ACHN (cell line): ENCODE measurements around the gene TBX2.
A peak's percentile ranks its signal among the peaks of the same experiment; 100 is the strongest.

ENCODE experiments used
- DNase-seq: peaks from one replicate; pipeline ENCODE4 v3.0.0-alpha.2; 2015
- in situ Hi-C: cut with HindIII; loops from 2 replicates; pipeline ENCODE4 v1.10.0; 2017; ENCODE audit warnings: low sequenced_read_pairs, low pct_ligation_motif_present, low pct_unique_long_range_greater_than_20kb

Gene TBX2

GRCh38 chr17:61384354-61384691 is 15.3 kb upstream of the TBX2 start:
- in situ Hi-C loops: no loop called here

GRCh38 chr17:61384692-61385576 is 14.7 kb upstream of the TBX2 start:
- no peak for DNase-seq
- in situ Hi-C loops: no loop called here

More at GRCh38 chr17:61384354-61384691, 15.3 kb upstream of the TBX2 start:
- DNase-seq: no peak

- in situ Hi-C loops: no loop called here
- no peak for DNase-seq
Observed at GRCh38 chr17:61385577-61386236, 13.9 kb upstream of the TBX2 start.

DNA sequence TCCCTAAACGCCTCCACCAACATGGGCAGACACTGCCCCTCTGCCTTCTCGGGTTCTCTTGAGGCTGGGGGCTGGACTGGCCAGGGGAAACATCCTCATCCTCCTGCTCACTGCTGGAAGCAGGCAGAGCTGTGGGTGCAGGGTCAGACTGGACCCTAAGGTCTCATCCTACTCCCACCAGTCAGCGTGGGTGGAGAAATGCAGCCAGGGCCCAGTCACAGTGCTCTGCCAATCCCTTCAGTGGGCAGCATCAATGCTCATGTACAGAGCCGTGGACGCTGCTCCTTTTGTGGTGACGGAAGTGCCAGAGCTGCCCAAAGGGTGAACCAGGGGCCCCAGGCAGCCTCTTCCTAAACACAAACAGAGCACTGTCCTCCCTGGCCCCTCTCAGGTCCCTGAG is 13.4 kb upstream of the TBX2 start:
- in situ Hi-C loops: no loop called here
- DNase-seq: no peak

DNA sequence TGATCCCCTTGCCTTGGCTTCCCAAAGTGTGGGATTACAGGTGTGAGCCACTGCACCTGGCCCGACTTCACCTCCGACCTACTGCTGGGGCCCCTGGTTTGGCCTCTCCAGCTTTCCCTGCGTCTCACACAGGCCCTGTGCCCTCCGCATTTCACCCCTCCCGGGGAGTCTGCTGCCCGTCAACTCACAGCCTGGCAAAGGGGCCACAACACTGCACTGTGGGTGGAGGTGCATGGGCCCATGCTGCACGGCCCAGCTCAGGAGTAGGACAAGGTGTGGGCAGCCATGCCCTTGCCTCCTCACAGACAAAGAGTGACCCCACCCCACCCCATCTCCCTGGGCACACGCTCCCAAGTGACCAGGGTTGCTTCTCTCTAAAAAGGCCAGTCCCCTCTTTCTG is 12.6 kb upstream of the TBX2 start:
- in situ Hi-C loops: no loop called here
- no peak for DNase-seq

- DNase-seq: no peak
- in situ Hi-C loops: no loop called here
Observed at GRCh38 chr17:61387511-61388305, 11.9 kb upstream of the TBX2 start.

- in situ Hi-C loops: no loop called here
- no peak for DNase-seq
Observed at GRCh38 chr17:61388561-61389356, 10.9 kb upstream of the TBX2 start.

DNA sequence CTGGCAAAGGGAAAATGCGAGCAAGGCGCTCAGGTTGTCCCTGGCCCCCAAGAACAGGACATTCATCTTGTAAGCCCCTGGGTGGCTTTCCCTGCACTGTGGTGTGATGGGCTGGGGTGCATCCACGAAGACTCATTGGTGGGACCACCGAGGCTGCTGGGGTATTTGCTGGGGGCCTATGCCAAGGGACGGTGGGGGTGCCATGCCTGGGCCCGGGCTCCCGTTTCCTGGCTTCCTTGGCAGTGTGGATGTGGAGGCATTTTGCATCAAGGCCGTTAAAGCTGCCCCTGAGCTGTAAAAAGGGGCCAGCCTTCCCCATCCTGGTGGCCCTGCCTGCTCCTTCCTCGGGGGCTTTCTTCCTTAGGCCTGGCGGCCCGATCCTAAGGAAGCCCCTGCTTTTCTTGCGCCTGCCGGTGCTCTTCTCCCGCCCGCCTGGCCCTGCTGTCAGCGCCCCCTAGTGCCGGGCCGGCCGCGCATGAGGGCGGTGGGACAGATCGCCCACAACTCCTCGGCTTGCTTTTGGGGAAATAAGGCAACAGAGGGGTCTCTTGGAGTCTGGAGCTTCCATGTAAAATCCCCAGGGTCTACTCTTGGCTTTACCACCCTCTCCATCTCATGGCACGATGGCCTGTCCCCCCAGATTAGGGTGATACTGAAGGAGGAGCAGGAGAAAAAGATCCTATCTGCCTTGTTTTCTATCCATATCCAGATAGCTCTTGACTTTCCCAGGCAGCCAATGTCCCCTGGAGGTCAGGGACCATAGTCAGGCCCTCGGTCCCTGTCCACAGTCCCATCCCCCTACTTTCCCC is 9.8 kb upstream of the TBX2 start:
- in situ Hi-C loops: no loop called here
- peak; percentile 51 for DNase-seq

- in situ Hi-C loops: no loop called here
- DNase-seq: no peak
Observed at GRCh38 chr17:61390479-61390791, 9.2 kb upstream of the TBX2 start.

GRCh38 chr17:61391595-61392291 is 7.9 kb upstream of the TBX2 start:
- DNase-seq: no peak
- in situ Hi-C loops: no loop called here

- in situ Hi-C loops: no loop called here
- no peak for DNase-seq
Observed at GRCh38 chr17:61392679-61393078, 7.0 kb upstream of the TBX2 start.

- peak; percentile 22 for DNase-seq
- in situ Hi-C loops: no loop called here
Observed at GRCh38 chr17:61393550-61393903, 6.1 kb upstream of the TBX2 start.

- no peak for DNase-seq
- in situ Hi-C loops: no loop called here
Observed at GRCh38 chr17:61393904-61394629, 5.6 kb upstream of the TBX2 start.

- DNase-seq: no peak
- in situ Hi-C loops: no loop called here
Observed at GRCh38 chr17:61394630-61395408, 4.8 kb upstream of the TBX2 start.

DNA sequence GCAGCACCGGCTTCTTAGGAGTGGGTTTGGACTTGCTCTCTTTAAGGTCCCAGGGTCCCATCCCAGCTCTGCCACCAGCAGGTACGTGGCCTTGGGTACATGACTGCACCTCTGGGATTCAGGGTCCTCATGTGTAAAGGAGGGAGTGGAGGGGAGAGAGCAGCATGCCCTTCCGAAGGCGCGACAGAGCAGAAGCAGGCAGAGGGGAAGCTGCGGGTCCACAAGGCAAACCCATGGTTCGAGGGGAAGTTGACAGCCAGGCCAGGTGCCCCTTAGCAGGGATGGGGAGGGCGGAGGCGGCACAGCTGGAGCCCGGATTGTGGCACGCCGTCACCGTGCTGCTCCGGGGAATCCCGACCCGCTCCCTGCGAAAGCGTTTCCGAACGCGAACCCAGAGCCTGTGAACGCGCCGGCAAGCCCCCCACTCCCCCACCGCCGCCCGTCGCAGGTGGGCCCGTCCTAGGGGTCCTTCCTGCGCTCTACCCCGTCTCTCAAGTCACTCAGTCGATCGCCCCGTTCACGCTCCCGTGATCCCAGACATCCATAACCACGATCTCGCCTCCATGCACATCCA is 4.1 kb upstream of the TBX2 start:
- DNase-seq: no peak
- in situ Hi-C loops: no loop called here

DNA sequence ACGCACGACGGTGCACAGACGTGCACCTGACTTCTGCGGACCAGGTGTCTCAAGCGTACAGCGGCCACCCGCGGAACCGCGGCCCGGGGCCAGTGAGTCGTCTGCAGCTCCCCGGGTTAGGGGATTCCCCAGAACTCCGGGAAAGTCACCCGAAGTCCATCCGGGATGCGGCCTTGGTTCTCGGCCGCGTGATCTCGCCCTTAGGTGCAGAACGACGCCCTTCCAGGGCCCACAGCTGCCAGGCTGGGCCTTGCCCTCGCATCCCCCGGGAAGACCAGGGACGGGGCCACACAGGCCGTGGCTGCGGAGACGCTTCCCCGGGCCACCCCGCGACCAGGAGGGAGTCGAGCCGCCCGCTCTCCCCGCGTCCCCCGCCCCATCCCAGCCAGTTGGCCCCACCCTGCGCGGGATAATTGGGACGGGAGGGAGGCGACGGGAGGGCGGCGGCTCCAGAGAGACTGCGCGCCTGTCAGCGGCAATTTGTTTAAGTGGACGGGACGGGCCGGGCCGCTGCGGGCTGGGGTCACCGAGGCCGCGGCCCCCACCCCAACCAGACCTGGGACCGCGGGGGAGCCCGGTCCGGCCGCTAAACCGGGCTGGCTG is 3.6 kb upstream of the TBX2 start:
- in situ Hi-C loops: no loop called here
- DNase-seq: no peak
